GM18517 (cell line): ENCODE measurements around the gene TMEM38B.
"Not testable (repeated sequence)": the region's sequence is repeated elsewhere in the genome, so short reads cannot be mapped to it uniquely, and the experiment has no call there.

Experiments used
- ATAC-seq: cut with Tn5 transposase; IDR thresholded peaks from one replicate; pipeline ENCODE4 v1.9.1; 2021; ENCODE audit warnings: mild to moderate bottlenecking, moderate library complexity; ENCODE audit not compliant: unreplicated experiment

TMEM38B gene

DNA sequence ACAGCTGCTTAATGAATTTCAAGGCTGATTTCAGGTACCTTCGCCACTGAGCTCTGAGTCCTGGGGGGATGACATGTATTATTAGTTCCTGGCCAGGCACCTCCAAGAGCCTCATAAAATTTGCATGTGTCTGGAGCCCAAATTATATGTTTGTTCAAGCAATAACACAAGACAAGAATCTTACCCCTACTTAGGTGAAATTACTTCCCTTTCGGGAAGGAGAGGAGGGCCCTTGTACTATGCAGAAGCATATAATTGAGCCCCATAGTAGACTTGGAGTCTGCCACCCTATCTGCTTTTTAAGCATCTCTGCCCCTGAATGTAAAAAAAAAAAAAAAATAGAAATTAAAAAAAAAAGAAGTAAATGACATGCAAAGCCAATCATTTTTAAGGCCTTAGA is 13.0 kb upstream of the TMEM38B start:
- ATAC-seq = no peak

GRCh38 chr9:105681724-105682123 is 12.6 kb upstream of the TMEM38B start:
- ATAC-seq = no peak

DNA sequence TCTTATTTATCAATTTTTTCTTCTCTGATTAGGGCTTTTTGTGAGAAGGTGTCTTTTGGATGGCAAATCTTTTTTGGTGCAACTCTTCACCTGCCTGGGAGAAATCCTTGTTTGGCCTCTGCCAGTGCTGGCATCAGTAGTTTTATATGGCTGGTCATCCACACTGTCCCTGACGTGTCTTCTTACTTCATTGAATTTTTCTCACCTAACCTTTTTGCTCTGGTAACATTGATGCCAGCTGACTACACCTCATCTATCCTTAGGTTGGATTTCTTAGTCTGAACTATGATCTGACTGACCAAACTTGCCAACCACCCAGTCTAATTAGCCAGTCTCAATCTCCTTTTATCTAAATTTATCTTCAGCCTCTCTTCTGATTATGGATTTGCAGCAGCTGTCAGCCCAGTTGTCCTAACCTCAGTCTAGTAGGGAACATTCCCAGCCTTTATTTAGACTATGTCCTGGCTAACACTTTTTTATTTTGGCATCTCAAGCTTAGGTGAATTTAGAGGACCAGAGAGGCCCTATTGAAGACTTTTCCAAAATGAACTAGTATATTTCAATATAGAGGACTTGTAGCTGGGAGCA is 10.6 kb upstream of the TMEM38B start:
- no peak for ATAC-seq

GRCh38 chr9:105686936-105687335 is 7.4 kb upstream of the TMEM38B start:
- ATAC-seq = no peak

DNA sequence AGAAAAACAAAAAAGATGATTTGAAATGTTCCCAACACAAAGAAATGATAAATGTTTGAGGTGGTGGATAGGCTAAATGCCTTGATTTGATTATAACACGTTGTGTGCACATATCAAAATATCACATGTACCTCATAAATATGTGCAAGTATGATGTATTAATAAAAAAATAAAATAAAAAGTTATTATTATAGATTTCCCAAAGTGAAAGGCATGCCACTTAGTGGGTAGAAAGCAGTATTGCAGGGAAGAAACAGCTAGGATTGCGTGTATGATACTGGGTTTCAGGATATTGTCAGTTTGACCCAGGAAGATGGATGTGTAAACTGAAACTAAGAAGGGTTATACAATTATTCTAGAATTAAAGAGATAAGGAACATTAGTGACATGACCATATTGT is 3.6 kb upstream of the TMEM38B start:
- no peak for ATAC-seq

DNA sequence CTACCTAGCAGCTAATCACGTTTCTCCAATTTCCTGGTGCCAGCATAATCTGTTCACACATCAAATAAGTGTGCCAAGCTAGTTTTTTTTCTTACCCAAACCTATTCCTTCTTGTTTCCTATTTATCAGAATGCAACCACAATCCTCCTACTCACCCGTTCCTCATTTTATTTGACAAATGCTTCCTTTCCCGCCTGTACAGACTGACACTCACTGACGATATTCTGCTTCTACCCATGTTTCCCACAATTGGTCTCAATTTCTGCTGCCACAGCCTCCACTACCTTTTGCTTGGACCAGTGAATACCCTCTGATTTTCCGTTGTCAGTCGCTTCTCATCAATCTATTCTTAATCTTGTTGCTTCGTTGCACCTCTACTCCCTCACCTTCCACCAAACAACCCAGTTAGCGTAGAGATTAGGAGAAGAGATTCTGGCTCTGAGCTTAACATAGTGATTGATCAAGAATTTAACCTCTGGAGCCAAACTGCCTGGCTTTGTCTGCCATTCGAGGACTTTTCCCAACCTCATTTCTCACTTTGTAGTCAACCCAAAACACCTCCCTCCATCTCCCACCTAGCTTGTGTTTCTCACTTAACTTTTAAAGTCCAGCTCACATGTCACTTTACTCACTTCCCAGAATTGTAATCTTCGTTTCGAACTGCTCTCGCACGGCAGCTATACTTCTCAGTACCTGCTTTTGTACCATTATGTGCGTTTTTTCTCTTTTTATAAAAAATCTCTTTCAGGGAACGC is 729 bp upstream of the TMEM38B start:
- ATAC-seq = peak; percentile 26

GRCh38 chr9:105694848-105695581 is 674 bp downstream of the TMEM38B start:
- ATAC-seq = peak; percentile 59

DNA sequence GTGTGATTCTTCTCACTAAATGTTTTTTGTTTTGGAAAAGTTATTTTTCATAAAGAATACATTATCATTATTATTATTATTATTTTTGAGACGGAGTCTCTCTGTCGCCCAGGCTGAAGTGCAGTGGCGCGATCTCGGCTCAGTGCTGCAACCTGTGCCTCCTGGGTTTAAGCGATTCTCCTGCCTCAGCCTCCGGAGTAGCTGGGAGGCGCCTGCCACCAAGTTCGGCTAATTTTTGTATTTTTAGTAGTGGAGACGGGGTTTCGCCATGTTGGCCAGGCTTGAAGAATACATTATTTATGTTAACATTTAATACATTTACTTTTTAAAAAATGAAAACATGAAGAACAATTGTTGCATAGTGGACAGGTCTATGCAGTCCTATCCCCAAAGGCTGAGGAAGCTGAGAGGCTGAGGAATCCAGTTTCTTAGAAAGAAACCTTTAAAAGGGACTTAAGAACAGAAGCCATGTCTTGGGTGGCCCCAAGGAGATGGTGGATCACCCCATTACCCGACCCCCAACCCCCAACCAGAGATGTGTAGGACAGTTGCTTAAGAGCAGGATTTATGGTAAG is 2.0 kb downstream of the TMEM38B start:
- ATAC-seq = no peak

GRCh38 chr9:105697871-105698270 is 3.5 kb downstream of the TMEM38B start:
- no peak for ATAC-seq

DNA sequence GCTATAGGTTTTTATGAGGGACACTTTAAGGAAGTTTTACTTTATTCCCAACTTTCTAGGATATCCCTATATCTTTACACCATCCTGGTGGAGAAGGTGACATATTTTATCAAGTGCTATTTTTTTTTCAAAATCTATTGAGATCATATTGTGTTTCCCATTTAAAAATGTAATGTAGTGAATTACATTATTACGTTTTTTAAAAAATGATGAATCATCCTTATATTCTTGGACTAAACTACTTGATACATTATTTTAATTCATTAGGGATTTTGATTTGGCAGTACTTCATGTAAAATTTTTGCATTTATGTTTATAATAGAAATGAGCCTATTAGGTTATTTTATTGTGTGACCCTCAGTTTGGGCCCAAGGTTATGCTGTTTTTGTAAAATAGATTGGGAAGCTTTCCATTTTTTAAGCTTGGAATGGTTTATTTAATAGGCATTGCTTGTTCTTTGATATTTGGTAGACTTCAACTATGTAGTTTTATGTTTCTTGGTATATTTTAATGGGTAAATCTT is 4.1 kb downstream of the TMEM38B start:
- no peak for ATAC-seq

GRCh38 chr9:105700668-105701067 is 6.3 kb downstream of the TMEM38B start:
- no peak for ATAC-seq

GRCh38 chr9:105701145-105701544 is 6.8 kb downstream of the TMEM38B start:
- no peak for ATAC-seq

DNA sequence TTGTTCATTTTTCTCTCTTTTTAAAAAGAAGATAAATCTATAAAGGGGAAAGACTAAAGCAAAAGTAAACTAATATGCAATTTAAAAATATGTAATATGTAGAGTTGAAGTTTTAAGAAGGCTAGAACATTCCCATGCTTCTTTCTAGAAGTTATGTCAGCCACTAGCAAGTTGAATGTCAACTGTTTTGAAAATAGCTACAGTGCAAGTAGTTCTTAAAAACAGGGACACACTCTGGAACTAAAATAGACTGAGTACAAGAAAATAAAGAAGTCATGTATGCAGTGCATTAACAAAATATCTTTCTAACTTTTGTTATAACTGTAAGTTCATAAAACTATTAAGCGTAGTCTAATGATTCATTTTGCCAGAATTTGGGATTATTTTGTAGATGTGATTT is 7.9 kb downstream of the TMEM38B start:
- ATAC-seq = no peak

GRCh38 chr9:105703638-105704037 is 9.3 kb downstream of the TMEM38B start:
- not testable (repeated sequence) for ATAC-seq

DNA sequence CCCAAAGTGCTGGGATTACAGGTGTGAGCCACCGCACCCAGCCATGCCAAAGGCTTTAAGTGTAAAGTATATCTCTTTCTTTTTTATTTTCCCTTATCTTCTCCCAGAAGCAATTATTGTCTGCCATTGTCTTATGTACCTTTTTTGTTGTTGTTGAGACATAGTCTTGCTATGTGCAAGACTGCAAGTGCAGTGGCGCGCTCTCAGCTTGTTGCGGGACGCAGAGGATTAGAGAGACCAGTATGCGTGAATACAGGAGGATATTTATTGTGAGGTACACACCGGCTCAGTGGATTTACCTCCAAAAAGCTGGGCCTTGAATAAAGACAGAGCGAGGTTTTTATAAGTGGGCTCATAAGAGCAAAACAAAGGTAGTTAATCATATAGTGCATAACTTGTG is 11.8 kb downstream of the TMEM38B start:
- no peak for ATAC-seq

DNA sequence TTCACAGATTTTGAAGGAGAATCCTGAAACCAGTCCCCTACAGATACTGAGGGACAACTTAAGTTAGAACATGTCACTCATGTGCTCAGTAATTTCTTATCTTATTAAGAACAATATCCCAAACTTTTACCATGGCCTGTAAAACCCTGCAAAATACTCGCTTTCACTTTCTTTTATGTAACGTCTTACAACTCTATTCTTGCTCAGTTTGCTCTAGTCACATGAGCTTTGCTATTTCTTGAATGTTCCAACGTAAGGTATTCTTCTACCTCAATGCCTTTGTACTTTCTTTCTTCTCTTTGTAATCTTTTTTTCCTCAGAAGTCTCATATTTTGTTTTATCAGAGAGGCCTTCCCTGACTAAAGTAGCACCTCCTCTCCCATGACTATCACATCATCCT is 14.1 kb downstream of the TMEM38B start:
- peak; percentile 65 for ATAC-seq

DNA sequence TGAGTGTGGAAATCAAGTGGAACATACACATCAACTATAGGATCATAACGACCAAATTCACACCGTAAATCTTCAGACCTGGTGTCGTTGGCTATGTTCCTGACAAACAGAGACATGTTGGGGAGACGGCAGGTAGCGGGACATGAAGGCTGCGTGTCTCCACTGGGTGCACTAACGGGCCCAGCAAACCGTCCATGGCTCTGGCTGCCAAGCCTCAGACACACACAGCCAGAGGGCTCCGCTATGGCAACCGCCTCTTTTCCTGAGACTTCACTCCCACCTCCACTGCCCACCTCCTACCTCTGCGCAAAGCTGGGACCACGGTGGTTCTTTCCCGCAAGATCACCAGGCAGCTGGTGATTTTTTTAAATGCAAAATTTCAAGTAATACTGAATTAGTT is 16.3 kb downstream of the TMEM38B start:
- ATAC-seq = no peak

GRCh38 chr9:105711867-105712266 is 17.5 kb downstream of the TMEM38B start:
- ATAC-seq = no peak

DNA sequence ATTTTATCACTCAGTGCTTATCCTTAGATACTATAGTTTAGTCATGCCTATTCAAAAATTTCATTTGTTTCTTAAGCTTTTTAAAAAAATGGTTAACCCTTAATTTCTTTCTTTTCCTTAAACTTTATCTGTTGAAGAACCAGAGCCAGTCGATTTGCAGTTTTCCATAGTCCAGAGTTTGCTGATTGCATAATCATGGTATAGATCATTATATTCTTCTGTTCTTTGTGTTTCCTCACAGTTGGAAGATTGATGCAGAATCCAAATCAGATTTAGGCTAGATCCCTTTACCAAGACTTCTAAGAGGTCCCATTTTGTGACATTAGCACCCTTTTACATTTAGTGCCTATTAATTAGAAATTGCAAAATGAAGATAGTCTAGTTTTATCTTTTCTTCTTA is 18.0 kb downstream of the TMEM38B start:
- ATAC-seq = no peak

DNA sequence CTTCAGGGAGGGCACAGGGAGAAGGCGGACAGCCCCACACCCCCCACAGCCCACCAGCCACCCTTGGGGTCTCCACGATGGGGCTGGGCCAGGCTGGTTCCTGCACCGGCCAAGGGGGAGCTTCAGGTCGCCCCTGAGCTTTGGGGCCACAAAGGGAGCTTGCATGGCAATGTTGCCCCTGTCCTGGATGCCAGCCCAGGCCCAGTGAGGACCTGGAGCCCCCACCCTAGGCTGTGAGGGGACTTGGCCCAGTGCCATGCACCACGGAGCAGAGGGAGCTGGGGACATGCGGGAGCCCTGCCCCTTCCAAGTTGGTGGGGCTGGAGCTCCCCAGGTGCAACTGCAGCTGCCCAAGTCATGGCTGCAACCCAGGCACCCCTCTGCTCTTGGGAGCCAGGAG is 18.4 kb downstream of the TMEM38B start:
- ATAC-seq = no peak

DNA sequence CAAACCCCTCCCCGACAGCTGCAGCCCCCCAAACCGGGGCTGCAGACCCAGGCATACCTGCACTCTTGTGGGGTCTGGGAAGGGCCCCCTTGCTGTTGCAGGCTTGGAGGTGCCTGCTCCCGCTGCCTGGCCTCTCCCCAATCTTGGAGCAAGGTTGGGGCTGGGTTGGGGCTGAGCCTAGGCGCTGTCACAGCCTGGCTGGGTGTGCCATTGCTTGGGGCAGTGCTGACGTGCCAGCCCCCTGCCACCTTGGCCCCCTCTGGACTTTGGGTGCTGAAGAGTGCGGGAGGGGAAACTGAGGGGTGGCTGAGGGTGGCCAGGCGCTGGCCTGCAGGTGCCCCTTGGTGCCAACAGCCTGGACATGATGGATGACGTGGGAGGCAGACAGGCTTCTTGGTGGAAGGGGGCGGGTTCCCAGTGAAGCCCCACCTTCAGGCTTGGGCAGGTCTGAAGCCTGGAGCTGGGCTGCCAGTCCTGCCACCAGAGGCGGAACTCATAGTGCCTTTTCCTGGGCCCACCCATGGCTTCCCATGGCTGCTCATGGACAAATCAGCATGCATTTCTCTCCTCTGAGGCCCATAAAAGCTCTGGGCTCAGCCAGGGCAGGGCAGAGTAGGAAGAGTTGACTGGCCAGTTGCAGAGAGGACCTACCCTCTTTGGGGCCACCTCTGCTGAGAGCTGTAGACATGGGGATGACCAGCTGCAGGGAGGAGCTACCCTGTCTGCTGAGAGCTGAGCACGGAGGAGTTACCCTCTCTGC is 19.1 kb downstream of the TMEM38B start:
- ATAC-seq = no peak
